Measurements from ENCODE around the gene TRAPPC2L.

Gene TRAPPC2L, protein sequence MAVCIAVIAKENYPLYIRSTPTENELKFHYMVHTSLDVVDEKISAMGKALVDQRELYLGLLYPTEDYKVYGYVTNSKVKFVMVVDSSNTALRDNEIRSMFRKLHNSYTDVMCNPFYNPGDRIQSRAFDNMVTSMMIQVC

GRCh38 chr16:88856828-88857727 is at the start of gene TRAPPC2L, which contains the start of gene GALNS:
TSS of gene TRAPPC2L (plus strand) at chr16:88857127. CDS start at chr16:88857151, 24 bp downstream.
TSS of gene GALNS (minus strand) at chr16:88856947. CDS start at chr16:88856877, 70 bp downstream.
- peak; percentile 100 for DNase-seq

DNA sequence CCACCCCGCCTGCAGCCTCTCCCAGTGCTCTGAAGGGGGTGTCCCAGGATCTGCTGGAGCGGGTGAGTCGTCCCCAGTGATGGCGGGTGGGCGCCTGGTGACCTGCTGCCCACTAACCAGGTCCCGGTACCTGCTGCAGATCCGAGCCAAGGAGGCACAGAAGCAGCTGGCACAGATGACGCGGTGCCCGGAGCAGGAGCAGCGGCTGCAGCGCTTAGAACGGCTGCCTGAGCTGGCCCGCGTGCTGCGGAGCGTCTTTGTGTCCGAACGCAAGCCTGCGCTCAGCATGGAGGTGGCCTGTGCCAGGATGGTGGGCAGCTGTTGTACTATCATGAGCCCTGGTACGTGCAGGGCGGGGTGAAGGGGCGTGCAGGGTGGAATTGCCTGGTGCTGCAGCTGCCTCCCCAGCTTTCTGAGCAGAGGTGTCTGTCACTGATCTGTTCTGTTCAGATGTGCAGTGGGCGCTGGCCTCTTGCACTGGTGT is 49.7 kb upstream of the TRAPPC2L start:
- DNase-seq: no peak

DNA sequence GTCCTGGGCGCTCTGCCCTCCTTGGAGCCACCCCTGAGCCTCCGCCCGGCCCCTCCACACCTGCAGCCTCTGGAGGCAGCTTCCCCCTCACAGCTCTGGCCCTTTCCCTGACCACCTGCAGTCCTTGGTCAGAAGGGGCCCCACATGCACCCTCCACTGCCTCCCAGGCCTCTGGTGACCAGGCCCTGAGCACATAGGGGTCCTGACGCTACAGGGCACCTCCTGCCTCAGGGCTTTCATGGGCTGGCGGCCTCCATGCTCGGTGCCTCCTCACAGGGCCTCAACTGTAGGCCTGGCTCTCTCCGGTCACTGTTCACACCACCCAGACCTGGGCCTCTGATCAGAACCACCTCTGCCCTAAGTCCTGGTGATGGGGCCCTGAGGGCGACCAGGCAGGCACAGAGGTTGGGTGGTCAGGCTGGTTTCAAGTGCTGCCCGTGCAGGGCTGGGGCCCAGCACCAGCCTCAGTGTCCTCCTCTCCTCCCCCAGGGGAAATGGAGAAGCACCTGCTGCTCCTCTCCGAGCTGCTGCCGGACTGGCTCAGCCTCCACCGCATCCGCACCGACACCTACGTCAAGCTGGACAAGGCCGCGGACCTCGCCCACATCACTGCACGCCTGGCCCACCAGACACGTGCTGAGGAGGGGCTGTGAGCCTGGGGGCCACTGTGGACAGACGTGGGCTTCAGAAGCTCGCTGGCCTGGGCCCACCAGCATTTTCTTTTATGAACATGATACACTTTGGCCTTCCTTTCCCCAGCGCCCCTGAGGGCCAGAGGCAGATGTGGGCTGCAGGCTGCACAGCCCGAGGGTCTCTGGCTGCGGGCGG is 49.1 kb upstream of the TRAPPC2L start:
- peak; percentile 66 for DNase-seq

DNA sequence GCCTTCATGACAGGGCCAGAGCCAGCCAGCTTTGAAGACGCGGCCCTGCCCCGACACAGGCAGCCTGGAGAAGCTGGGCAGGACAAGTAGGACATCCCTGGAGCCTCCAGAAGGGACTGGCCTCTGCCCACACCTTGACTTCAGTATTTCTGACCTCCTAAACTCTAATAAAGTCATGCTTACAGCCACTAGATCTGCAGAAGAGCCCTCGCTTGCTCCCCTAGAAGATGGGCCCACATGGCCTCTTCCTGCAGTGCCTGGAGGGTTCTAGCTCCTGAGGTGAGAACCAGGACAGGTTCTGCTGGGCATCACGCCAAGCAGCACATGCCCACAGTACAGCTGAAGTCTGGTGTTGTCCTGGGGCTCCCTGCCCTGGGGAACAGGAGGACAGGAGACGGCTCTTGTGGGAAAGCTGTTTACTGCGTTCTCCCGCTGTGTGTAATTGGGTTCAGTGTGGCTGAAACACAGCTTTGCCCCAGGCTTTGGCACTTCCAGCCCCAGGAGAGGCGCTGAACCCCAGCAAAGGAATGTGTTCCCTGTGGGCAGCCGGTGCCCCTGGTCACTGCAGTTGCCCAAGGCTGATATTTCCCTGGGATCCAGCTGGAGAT is 47.8 kb upstream of the TRAPPC2L start:
- DNase-seq: peak; percentile 73

DNA sequence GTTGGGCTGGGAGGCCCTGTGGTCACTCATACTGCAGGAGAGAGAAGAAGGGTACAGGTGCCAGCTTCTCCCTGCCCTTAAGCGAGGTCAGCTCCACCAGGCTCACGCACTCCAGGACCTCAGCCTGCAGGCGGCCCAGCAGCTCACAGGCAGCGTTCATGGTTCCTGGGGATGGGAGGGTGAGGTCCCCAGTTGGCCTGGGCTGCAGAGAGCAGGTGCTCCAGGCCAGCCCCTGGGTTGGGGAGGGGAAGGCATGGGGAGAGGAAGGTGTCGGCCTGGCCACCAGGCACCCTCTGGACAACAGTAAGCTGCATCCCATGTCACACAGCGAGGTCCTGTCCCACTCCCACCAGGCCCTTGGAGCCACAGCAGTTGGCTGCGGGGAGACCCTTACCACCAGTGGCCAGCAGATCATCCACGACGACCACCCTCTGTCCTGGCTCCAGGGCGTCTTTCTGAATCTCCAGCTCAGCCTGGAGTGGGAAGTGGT is 47.2 kb upstream of the TRAPPC2L start:
- no peak for DNase-seq

- DNase-seq: peak; percentile 81
Observed at GRCh38 chr16:88810166-88810911, 46.6 kb upstream of the TRAPPC2L start.

DNA sequence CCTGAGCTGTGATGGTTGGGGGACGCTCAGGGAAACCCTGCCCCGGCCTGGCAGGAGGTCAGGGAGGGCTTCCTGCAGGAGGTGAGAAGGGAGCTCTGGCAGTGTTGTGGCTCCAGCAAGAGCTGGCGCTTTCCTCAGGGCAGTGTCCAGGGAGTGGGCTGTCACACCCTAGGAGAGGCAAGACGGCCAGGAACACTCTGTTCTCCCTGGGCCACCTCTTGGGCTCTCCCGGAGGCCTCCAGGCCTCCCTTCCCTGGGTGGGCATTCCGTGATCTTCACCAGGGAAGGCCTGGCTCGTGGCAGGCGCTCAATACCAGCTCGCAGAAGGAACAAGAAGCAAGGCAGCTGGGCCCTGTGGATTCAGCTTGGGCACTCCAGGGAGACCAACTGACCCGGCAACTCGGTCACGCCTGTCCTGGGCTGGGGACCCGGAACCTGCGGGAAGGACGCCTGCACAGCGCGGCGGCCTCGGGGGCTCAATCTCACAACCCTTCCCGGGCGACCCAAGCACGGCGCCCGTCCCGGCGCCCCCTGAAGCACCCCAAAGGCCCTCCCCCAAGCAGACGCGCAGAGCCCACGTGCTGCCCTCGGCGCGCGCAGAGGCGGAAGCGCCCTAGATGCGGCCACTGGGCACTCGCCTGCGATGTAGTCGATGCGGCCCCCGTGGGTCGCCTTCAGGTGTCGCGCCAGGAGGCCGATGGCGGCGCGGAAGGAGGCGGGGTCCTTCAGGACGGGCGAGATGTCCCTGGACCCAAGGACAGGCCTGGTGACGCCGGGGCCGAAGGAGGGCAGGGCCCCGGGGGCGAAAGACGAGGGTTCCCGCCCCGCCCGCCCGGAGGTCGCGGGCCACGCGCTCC is 45.8 kb upstream of the TRAPPC2L start:
- DNase-seq: peak; percentile 92

DNA sequence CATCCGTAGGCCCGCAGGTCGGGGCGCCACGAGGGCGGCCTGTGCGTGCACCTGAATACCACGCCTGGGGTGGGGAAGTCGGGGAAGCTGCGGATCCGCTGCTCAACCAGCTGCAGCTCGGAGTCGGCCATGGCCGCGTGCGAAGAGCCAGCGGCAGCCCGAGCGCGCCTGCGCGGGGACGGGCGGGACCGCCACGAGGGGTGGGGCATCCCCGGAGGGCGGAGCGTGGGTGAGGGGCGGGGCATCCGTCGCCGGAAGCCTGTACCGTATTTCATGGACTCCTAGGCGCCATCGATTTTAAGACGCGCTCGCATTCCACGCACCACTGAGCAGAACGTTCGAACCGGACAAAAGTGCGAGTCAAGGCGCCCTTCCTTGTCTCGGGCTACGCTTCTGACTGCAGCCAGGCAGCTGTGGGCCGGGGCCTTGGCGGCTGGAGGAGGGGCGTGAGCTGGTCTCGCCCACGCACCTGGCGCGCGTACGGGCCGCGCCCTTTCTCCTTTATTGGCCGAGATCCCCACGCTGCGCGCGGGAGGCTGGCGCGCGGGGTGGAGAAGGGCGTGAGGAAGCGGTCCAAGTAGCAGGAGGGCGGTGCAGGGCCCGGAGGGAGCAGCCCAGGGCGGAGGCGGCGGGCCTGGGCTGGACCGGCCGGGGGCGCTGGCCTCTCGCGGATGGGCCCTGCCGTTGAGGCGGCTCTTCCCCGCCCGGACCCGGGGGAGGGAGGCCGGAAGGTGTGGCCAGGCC is 45.0 kb upstream of the TRAPPC2L start, which contains the start of gene APRT:
Gene APRT, minus strand, starts transcription at position 160 of the 744 bp plus-strand sequence. Its CDS starts 29 bp downstream, at position 131.
- DNase-seq: peak; percentile 100

- no peak for DNase-seq
Observed at GRCh38 chr16:88812513-88813268, 44.2 kb upstream of the TRAPPC2L start.

DNA sequence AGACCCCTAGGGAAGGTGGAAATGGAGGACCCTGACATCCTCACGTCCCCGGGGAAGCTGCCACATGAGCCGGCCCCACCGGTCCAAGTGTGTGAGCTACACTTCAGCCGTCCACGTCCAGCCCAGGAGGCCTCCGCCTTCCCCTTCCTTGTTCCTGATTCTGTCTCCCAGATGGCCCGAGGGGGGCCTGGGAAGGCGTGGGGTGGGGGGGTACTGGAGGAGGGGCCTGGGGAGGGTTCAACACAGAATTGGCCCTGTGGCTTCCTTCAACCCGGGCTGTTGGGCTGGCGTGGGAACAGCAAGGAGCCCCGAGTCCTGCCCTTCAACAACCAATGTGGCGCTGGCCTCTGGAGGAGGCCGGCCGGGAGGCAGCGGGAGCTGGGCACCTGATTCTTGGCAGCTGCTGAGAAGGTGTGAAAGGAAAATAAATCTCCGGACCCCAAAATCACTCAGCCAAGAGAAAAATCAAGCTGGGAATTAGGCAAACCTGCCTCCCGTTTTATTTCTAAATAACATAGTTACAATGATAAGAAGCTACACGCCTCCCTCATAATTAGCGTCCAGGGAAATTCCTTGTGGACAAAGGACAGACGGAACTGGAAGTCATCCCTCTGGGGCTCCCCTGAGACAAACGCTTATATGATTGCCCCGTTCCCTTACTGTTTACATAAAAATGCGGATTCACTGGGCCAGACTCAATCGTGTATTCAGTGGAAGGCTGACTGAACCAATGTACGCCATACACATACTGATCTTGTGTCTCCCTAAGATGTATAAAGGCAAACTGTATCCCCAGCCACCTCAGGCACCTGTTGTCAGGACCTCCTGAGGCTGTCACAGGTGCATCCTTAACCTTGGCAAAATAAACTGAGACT is 43.4 kb upstream of the TRAPPC2L start:
- DNase-seq: no peak

DNA sequence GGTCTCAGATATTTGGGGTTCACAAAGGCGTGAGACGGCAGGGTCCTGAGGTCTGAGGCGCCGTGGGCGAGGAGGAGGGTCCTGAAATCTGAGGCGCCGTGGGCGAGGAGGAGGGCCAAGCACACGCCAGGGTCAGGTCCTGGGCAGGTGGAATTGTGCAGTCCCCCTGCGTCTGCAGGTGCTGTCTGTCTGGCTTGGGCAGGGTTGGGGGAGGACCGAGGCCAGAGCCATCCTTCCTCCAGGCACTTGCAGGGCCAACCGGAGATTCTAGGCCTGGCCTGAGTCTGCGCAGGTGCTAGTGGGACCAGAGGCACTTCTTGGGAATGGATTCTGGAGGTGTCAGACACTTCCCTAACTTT is 42.8 kb upstream of the TRAPPC2L start:
- no peak for DNase-seq

DNA sequence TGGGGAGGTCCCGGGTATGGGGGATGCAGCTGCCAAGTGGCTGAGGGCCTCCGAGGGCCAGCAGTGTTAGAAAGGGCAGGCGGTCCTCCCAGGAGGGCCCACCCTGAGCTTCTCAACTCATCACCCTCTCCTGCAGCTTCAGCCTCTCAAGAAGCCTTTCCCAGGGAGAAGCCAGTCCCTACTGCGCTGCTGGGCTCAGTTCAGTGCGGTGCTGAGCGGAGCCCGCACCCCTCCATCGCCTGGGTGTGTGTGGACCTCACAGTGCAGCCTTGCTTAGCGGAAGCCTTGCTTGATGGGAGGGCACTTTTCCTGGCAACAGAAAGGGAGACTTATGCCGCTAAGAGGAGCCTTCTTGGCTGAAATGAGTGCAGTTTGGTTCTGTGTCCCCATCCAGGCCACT is 41.7 kb upstream of the TRAPPC2L start:
- DNase-seq: no peak

GRCh38 chr16:88815901-88816589 is 40.9 kb upstream of the TRAPPC2L start:
- DNase-seq: peak; percentile 85

DNA sequence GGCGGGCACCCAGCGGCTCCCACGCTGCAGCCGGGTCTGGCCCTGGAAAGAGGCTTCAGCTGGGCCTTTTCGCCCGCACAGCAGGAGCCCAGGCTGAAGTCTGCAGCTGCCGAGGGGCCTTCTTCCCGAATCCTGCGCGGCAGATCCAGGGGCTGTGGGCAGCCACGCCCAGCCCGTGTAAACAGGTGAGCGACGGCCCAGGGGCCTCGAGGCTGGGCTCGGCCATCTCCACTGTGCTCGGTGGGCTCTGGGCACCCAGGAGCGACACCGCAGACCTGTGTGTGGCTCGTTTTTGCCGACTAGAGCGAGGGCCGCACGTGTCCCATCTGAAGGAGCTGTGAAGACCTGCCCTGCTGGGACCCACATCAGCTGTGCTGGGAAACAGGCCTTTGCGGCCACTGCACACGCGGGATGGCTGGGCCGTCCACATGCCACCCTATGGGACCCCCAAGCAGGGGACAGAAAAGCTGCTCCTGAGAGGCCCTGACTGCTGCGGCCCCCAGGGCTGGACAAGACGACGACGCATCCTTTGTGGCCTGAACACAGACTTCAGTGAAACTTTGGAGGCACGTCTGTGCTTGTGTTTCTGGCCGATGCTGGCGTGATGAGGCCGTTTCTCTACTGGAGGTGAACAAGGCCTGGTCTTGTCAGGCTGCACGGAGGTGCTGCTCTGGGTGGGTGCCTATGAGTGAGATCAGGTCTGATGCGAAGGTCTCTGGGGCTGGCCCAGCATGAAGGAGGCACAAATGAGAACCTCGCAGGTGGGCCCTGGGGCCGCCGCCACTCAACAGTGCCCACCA is 40.0 kb upstream of the TRAPPC2L start:
- DNase-seq: no peak

DNA sequence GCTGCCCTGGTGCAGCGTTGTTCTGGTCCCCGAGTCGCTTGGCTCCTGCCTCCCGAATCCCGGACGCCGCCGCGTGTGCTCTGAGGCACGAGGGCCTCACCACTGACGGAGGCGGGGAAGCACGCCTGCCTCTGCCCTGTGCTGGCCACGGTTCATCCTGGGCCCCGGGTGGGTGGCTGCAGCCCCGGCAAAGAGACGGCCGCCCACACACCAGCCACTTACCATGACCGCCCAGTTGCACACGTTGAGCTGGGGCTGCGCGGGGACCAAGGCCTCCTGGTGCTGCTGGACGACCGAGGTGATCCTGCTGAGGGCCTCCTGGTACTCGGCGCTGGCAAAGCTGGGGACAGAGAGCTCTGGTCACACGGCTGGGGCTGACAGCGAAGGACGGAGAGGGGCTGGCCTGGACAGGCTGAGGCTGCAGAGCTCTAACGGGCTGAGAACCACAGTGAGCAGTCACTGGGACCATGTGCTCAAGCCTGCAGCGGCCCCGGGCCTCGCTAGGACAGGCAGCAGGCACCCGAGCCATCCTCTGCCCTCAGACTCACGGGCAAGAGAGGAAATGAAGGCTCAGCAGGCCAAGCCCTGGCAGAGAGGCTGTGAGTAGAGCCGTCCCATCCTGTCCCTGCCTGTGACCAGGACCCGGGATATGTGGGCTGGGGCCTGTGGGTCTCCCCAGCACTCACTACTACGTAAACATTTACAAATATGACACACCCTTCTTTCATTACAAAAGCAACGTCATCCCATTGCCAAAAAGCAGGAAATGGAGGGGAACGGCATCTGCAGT is 38.9 kb upstream of the TRAPPC2L start:
- no peak for DNase-seq

DNA sequence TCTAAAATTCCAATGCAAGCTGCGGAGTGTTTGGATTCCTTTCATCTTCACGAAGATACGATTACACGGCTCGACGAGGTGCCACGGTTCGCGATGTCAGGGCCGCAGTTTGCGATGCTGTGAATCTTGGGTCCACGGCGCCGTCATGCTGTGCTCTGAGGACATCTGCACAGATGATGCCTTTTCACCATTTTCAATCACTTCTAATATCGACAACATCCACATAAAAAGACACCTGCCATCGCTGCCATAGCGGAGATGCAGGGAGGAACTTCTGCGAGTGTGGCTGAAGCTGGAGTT is 38.4 kb upstream of the TRAPPC2L start:
- DNase-seq: no peak

Data from activated CD8-positive, alpha-beta memory T cell treated with anti-CD3 and anti-CD28 coated beads for 24 hours (primary cell).